Right lobe of liver (tissue), 4 donors: Measurements from ENCODE around the gene BRINP3.

Experiments used
- POLR2A ChIP-seq: fragments of 450-650 bp; IDR thresholded peaks from one replicate; pipeline ENCODE4 v1.6.1; 2017; ENCODE audit warnings: antibody characterized with exemption, mild to moderate bottlenecking
- TF ChIP-seq, protein P1 (sequence below), 4 donors: fragments of 200-600 bp in 3 of 4; fragments of 450-650 bp in 1 of 4; IDR thresholded peaks; one replicate each; pipeline versions ENCODE4 v1.5.1 to v1.8.0; 2016 to 2022; ENCODE audit warnings: antibody characterized with exemption in 4 of 4, mild to moderate bottlenecking in 2 of 4
- donor health status: DM: no; HTN: no; CAD: no.
- donor health status: DM: no; HTN: no; CAD: no.
- donor health status: DM: no; HTN: yes; CAD: no.

DNA sequence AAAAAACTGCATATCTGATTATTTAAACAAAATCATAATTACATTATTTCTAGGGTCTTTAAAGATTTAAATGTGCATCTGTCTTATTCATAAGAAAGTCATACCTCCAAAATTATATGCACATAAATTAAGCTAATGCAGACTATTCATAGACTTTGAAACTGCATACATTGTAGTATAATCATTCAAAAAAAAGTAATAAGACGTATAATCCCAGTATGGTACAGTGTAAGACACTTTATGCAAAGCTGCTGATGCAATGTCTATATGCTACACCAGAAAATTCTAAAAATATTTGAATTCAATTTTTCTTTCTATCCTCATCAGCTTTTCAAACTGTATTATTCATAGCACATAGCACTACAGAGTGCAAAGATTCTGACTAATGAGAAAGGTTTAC lies 22.0 kb downstream of the BRINP3 start:
- TF ChIP-seq, protein P1, sequence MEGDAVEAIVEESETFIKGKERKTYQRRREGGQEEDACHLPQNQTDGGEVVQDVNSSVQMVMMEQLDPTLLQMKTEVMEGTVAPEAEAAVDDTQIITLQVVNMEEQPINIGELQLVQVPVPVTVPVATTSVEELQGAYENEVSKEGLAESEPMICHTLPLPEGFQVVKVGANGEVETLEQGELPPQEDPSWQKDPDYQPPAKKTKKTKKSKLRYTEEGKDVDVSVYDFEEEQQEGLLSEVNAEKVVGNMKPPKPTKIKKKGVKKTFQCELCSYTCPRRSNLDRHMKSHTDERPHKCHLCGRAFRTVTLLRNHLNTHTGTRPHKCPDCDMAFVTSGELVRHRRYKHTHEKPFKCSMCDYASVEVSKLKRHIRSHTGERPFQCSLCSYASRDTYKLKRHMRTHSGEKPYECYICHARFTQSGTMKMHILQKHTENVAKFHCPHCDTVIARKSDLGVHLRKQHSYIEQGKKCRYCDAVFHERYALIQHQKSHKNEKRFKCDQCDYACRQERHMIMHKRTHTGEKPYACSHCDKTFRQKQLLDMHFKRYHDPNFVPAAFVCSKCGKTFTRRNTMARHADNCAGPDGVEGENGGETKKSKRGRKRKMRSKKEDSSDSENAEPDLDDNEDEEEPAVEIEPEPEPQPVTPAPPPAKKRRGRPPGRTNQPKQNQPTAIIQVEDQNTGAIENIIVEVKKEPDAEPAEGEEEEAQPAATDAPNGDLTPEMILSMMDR (IDR thresholded peaks at IDR 0.05) = no peak
- TF ChIP-seq POLR2A = no peak
